ENCODE results near the gene TNS1.

TNS1 gene

GRCh38 chr2:217887841-217888701, 114.7 kb downstream of the TNS1 start:
- Histone ChIP-seq H3K4me3 (ENCODE audit: low read depth in 1 of 5, low read length in 5 of 5) (no peak overlapping the region), H3K27ac (ENCODE audit: low read depth, low read length) (peak overlapping the region; percentile 67), H3K36me3 (ENCODE audit: control insufficient read depth in 5 of 5, insufficient read depth in 5 of 5, low read length in 5 of 5) (peaks cover 5 to 98% (median 94%) of the 10 kb centered on the region in 5 donors), H3K27me3 (ENCODE audit: control insufficient read depth in 5 of 5, insufficient read depth in 4 of 5, low read length in 5 of 5) (no peaks in the 10 kb centered on the region), H3K9ac (ENCODE audit: low read length in 5 of 5) (no peak overlapping the region), H3K4me1 (ENCODE audit: control insufficient read depth in 5 of 5, insufficient read depth in 5 of 5, low read length in 5 of 5) (peaks cover 4 to 76% (median 58%) of the 10 kb centered on the region in 5 donors), H3K9me3 (ENCODE audit: control insufficient read depth in 5 of 5, low read length in 5 of 5) (no peaks in the 10 kb centered on the region)

DNA sequence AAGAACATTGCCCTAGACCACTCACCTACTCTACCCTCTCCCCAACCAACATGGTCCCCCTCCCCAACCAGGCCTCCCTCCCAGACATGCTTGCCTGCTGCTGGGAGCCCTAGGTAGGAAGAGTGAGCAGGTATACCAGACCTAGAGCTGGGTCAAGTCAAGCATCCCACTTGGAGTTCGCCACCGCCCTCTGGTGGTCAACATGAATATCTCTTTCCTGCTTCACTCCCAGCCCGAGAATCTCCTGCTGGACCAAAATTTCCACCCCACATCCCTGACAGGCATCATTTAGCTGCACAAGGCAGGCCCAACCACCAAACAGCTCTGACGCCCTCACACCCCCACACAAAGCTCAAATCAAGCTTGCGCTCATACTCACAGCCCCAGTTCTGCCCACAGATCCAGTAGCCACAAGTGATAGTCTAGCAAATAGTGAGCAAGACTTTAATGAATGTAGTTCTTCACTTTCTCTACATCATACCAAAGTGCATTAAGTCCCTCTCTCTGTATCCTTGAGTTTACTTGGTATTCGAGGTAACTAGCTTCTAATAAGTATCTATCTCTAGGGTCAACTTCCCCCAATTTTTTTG, 116.0 kb downstream of the TNS1 start:
- peaks cover 5 to 96% (median 92%) of the 10 kb centered on the region in 5 donors for H3K36me3 ChIP-seq (ENCODE audit: control insufficient read depth in 5 of 5, insufficient read depth in 5 of 5, low read length in 5 of 5)
- no peaks in the 10 kb centered on the region for H3K27me3 ChIP-seq (ENCODE audit: control insufficient read depth in 5 of 5, insufficient read depth in 4 of 5, low read length in 5 of 5)
- peaks cover 4 to 67% (median 50%) of the 10 kb centered on the region in 5 donors for H3K4me1 ChIP-seq (ENCODE audit: control insufficient read depth in 5 of 5, insufficient read depth in 5 of 5, low read length in 5 of 5)
- peak overlapping the region in 2 of 5 donors; percentile 3 to 8 for H3K4me3 ChIP-seq (ENCODE audit: low read depth in 1 of 5, low read length in 5 of 5)
- peak overlapping the region; percentile 67 for H3K27ac ChIP-seq (ENCODE audit: low read depth, low read length)
- no peak overlapping the region for H3K9ac ChIP-seq (ENCODE audit: low read length in 5 of 5)
- H3K9me3 ChIP-seq (ENCODE audit: control insufficient read depth in 5 of 5, low read length in 5 of 5) = no peaks in the 10 kb centered on the region

DNA sequence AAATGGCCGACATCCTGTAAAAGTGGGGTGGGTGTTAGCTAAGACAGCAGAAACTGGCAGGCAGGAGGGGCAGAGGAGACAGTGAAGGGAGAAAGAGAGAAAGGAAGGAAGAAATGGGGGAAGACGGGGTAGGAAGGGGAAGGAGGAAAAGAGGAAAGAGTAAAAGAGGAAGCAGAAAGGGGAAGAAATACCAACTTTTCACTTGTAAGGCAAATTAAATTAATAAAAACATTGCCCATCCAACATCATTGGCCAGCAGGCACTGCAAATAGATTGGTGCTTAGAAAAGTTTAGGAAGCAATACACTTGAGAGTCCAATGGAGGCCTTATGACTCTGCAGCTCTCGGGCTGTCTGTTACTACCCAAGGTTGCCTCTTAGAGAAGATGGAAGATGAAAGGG, 116.7 kb downstream of the TNS1 start:
- Histone ChIP-seq H3K4me3 (ENCODE audit: low read depth in 1 of 5, low read length in 5 of 5) (no peak overlapping the region), H3K9ac (ENCODE audit: low read length in 5 of 5) (no peak overlapping the region), H3K27me3 (ENCODE audit: control insufficient read depth in 5 of 5, insufficient read depth in 4 of 5, low read length in 5 of 5) (no peaks in the 10 kb centered on the region), H3K36me3 (ENCODE audit: control insufficient read depth in 5 of 5, insufficient read depth in 5 of 5, low read length in 5 of 5) (peaks cover 8 to 96% (median 92%) of the 10 kb centered on the region in 5 donors), H3K27ac (ENCODE audit: low read depth, low read length) (peak overlapping the region; percentile 33), H3K4me1 (ENCODE audit: control insufficient read depth in 5 of 5, insufficient read depth in 5 of 5, low read length in 5 of 5) (peaks cover 4 to 67% (median 47%) of the 10 kb centered on the region in 5 donors), H3K9me3 (ENCODE audit: control insufficient read depth in 5 of 5, low read length in 5 of 5) (no peaks in the 10 kb centered on the region)

- no peaks in the 10 kb centered on the region for H3K9me3 ChIP-seq (ENCODE audit: control insufficient read depth in 5 of 5, low read length in 5 of 5)
- no peak overlapping the region for H3K9ac ChIP-seq (ENCODE audit: low read length in 5 of 5)
- H3K27ac ChIP-seq (ENCODE audit: low read depth, low read length) = peak overlapping the region; percentile 56
- H3K4me1 ChIP-seq (ENCODE audit: control insufficient read depth in 5 of 5, insufficient read depth in 5 of 5, low read length in 5 of 5) = peaks cover 6 to 67% (median 44%) of the 10 kb centered on the region in 5 donors
- H3K36me3 ChIP-seq (ENCODE audit: control insufficient read depth in 5 of 5, insufficient read depth in 5 of 5, low read length in 5 of 5) = peaks cover 8 to 96% (median 92%) of the 10 kb centered on the region in 5 donors
- no peaks in the 10 kb centered on the region for H3K27me3 ChIP-seq (ENCODE audit: control insufficient read depth in 5 of 5, insufficient read depth in 4 of 5, low read length in 5 of 5)
- H3K4me3 ChIP-seq (ENCODE audit: low read depth in 1 of 5, low read length in 5 of 5) = no peak overlapping the region
These were observed 117.8 kb downstream of the TNS1 start for GRCh38 chr2:217884985-217885384.

DNA sequence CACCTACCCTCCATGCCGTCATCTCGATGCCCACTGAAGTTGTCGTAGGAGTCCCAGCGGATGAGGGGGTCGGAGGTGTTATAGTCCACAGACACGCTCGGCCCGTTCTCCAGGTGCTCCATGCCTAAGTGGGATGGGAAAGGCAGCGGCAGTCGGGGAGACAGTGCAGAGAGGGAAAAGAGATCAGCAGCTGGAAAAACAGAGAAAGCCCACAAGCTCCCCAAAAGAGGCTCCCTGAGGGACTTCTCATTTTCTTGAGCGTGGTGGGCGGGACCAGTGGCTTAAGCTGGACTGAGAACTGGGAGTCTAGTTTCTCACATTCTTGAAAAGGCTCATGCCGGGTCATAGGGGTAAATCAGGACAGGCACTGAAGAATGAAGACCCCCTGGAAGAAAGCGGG, 121.9 kb downstream of the TNS1 start:
- peaks cover 5 to 99% (median 95%) of the 10 kb centered on the region in 5 donors for H3K36me3 ChIP-seq (ENCODE audit: control insufficient read depth in 5 of 5, insufficient read depth in 5 of 5, low read length in 5 of 5)
- peaks cover 2 to 68% (median 62%) of the 10 kb centered on the region in 5 donors for H3K4me1 ChIP-seq (ENCODE audit: control insufficient read depth in 5 of 5, insufficient read depth in 5 of 5, low read length in 5 of 5)
- H3K9ac ChIP-seq (ENCODE audit: low read length in 5 of 5) = peak overlapping the region in 1 of 5 donors; percentile 14
- peak overlapping the region; percentile 38 for H3K27ac ChIP-seq (ENCODE audit: low read depth, low read length)
- H3K4me3 ChIP-seq (ENCODE audit: low read depth in 1 of 5, low read length in 5 of 5) = no peak overlapping the region
- H3K9me3 ChIP-seq (ENCODE audit: control insufficient read depth in 5 of 5, low read length in 5 of 5) = no peaks in the 10 kb centered on the region
- H3K27me3 ChIP-seq (ENCODE audit: control insufficient read depth in 5 of 5, insufficient read depth in 4 of 5, low read length in 5 of 5) = no peaks in the 10 kb centered on the region

GRCh38 chr2:217880287-217880889, 122.4 kb downstream of the TNS1 start:
- H3K9ac ChIP-seq (ENCODE audit: low read length in 5 of 5) = no peak overlapping the region
- H3K27me3 ChIP-seq (ENCODE audit: control insufficient read depth in 5 of 5, insufficient read depth in 4 of 5, low read length in 5 of 5) = no peaks in the 10 kb centered on the region
- H3K27ac ChIP-seq (ENCODE audit: low read depth, low read length) = peak overlapping the region; percentile 38
- H3K4me3 ChIP-seq (ENCODE audit: low read depth in 1 of 5, low read length in 5 of 5) = no peak overlapping the region
- H3K9me3 ChIP-seq (ENCODE audit: control insufficient read depth in 5 of 5, low read length in 5 of 5) = no peaks in the 10 kb centered on the region
- peaks cover 5 to 98% (median 95%) of the 10 kb centered on the region in 5 donors for H3K36me3 ChIP-seq (ENCODE audit: control insufficient read depth in 5 of 5, insufficient read depth in 5 of 5, low read length in 5 of 5)
- H3K4me1 ChIP-seq (ENCODE audit: control insufficient read depth in 5 of 5, insufficient read depth in 5 of 5, low read length in 5 of 5) = peaks cover 2 to 67% (median 60%) of the 10 kb centered on the region in 5 donors

- Histone ChIP-seq H3K36me3 (ENCODE audit: control insufficient read depth in 5 of 5, insufficient read depth in 5 of 5, low read length in 5 of 5) (peaks cover 9 to 98% (median 95%) of the 10 kb centered on the region in 5 donors), H3K9ac (ENCODE audit: low read length in 5 of 5) (no peak overlapping the region)
These were observed 123.7 kb downstream of the TNS1 start for GRCh38 chr2:217878915-217879590.

DNA sequence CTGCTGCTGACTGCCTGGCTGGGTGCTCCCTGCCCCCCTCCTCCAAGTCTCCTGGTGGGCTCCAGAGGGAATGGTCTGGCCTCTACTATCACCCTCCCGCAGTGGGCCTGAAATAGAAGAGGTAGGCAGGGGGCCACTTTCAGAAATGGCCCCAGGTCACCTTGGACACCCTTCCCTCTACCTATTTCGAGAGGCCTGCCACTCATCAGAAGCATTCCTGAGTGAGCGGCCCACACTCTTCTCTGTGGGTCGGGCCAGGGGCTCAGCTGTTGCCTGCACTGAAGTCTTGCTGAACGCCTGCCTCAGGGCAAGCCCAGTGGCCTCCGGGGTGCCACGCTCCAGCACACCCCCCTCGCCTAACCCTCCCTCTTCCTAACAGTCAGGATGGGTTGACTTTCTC, 124.9 kb downstream of the TNS1 start:
- H3K27me3 ChIP-seq (ENCODE audit: control insufficient read depth in 5 of 5, insufficient read depth in 4 of 5, low read length in 5 of 5) = no peaks in the 10 kb centered on the region
- H3K36me3 ChIP-seq (ENCODE audit: control insufficient read depth in 5 of 5, insufficient read depth in 5 of 5, low read length in 5 of 5) = peaks cover 12 to 98% (median 96%) of the 10 kb centered on the region in 5 donors
- peak overlapping the region; percentile 60 for H3K27ac ChIP-seq (ENCODE audit: low read depth, low read length)
- H3K4me3 ChIP-seq (ENCODE audit: low read depth in 1 of 5, low read length in 5 of 5) = no peak overlapping the region
- H3K9ac ChIP-seq (ENCODE audit: low read length in 5 of 5) = no peak overlapping the region
- no peaks in the 10 kb centered on the region for H3K9me3 ChIP-seq (ENCODE audit: control insufficient read depth in 5 of 5, low read length in 5 of 5)
- H3K4me1 ChIP-seq (ENCODE audit: control insufficient read depth in 5 of 5, insufficient read depth in 5 of 5, low read length in 5 of 5) = peaks cover 2 to 63% (median 60%) of the 10 kb centered on the region in 5 donors

More at GRCh38 chr2:217878915-217879590, 123.7 kb downstream of the TNS1 start:
- Histone ChIP-seq H3K4me3 (ENCODE audit: low read depth in 1 of 5, low read length in 5 of 5) (no peak overlapping the region), H3K9me3 (ENCODE audit: control insufficient read depth in 5 of 5, low read length in 5 of 5) (no peaks in the 10 kb centered on the region), H3K27me3 (ENCODE audit: control insufficient read depth in 5 of 5, insufficient read depth in 4 of 5, low read length in 5 of 5) (no peaks in the 10 kb centered on the region), H3K4me1 (ENCODE audit: control insufficient read depth in 5 of 5, insufficient read depth in 5 of 5, low read length in 5 of 5) (peaks cover 2 to 66% (median 60%) of the 10 kb centered on the region in 5 donors), H3K27ac (ENCODE audit: low read depth, low read length) (no peak overlapping the region)

GRCh38 chr2:217876253-217876570, 126.6 kb downstream of the TNS1 start:
- Histone ChIP-seq H3K36me3 (ENCODE audit: control insufficient read depth in 5 of 5, insufficient read depth in 5 of 5, low read length in 5 of 5) (peaks cover 20 to 100% (median 99%) of the 10 kb centered on the region in 5 donors), H3K27ac (ENCODE audit: low read depth, low read length) (peak overlapping the region; percentile 60)

More at GRCh38 chr2:217876253-217876570, 126.6 kb downstream of the TNS1 start:
- H3K9me3 ChIP-seq (ENCODE audit: control insufficient read depth in 5 of 5, low read length in 5 of 5) = no peaks in the 10 kb centered on the region
- no peaks in the 10 kb centered on the region for H3K27me3 ChIP-seq (ENCODE audit: control insufficient read depth in 5 of 5, insufficient read depth in 4 of 5, low read length in 5 of 5)
- H3K9ac ChIP-seq (ENCODE audit: low read length in 5 of 5) = peak overlapping the region in 1 of 5 donors; percentile 9
- no peak overlapping the region for H3K4me3 ChIP-seq (ENCODE audit: low read depth in 1 of 5, low read length in 5 of 5)
- H3K4me1 ChIP-seq (ENCODE audit: control insufficient read depth in 5 of 5, insufficient read depth in 5 of 5, low read length in 5 of 5) = peaks cover 2 to 67% (median 55%) of the 10 kb centered on the region in 5 donors

Measured in subcutaneous abdominal adipose tissue (tissue), 5 donors.